CD4-positive, alpha-beta T cell treated with Interleukin-6 for 4 hours (primary cell): Measurements from ENCODE around the gene BLZF1.
"Not testable (repeated sequence)": the region's sequence is repeated elsewhere in the genome, so short reads cannot be mapped to it uniquely, and the experiment has no call there.

Experiments used
- DNase-seq: peaks from one replicate; pipeline ENCODE4 v3.0.0-alpha.2; 2020; ENCODE audit warnings: mixed read lengths

Gene BLZF1, protein sequence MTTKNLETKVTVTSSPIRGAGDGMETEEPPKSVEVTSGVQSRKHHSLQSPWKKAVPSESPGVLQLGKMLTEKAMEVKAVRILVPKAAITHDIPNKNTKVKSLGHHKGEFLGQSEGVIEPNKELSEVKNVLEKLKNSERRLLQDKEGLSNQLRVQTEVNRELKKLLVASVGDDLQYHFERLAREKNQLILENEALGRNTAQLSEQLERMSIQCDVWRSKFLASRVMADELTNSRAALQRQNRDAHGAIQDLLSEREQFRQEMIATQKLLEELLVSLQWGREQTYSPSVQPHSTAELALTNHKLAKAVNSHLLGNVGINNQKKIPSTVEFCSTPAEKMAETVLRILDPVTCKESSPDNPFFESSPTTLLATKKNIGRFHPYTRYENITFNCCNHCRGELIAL

DNA sequence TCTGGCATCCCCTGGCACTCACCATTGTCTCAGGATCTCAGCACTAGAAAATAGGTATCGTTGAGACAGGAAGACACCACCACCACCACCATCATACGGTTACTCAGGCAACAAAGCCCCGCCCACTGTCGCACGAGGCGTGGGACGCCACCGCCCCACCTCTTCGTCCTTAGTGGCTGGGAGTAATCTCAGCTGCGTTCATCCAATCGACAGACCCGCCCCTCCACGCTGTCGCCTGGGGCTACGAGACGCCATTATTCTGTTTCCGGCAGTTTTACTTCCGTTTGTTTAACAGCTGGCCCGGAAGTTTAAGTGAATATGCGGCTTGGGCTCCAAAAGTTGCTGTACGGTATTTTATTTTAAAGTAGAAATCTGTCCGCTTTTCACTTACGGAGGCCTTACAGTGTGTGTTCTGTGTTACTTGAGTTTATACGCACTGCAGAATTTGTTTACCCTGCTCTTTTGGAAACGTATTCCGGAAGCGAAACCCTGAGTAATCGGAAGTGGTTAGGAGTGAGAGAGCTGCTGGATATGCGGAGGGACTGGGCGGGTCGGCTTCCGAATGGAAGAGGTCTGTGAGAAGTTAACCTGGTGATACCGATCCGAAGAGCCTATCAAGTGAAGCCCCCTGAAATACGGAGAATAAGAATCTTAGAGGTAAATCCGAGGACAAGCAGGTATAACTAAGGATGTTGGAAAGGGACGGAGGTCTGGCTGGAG is at the start of gene BLZF1, which contains the start of gene NME7:
BLZF1 (plus strand) TSS at position 510 of the 720 bp plus-strand sequence. CDS start 1,328 bp downstream, outside the sequence.
NME7 (minus strand) TSS at position 112 of the 720 bp plus-strand sequence; CDS start at position 25, 87 bp downstream.
- DNase-seq: peak; percentile 98

DNA sequence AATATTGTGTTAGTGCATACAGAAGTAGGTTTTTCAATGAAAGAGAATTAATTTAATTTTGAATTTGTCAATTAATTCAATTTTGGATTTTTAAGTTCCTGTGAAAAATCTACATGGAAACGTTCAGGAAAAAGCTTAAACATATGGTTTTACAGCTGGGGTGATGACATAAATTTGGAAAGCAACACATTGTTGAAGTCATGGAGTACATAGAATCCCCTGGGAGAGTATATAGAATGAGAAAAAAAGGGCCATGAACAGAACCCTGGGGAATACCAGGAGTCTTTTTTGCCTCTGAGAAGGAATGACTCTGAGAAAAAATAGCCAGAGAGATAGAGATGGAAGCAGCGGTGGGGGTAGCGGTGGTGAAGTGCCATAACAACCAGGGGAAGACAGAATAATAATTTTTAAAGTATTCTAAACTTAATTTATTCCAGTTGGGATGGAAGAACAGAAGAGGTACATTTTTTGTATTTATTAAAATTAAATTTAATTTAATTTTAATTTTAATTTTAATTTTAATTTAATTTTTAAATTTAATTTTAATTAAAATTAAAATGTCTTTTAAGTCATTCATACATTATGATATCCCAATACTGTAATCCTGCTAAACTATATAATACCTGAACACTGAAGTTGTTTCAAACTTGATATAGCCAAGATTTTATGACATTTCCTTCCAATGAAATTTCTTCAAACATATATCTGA is 49.3 kb upstream of the BLZF1 start:
- no peak for DNase-seq

DNA sequence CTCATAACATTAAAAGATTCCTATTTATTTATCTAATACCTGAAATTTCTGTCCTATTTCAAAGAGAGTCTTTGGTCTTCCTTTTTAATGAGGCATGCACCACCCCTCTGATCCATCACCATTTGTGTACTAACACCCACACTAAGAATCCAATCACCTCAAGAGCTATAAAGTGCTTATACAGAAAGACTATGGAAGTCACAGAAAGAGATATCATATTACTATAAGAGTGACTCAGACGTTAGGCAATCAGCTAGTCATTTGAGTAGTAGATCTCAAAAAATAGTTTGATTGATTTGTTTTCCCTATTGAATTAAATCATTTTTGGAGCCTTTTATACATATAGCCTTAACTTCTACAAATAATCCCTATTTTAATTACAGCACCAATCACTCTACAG is 46.5 kb upstream of the BLZF1 start:
- DNase-seq: no peak

DNA sequence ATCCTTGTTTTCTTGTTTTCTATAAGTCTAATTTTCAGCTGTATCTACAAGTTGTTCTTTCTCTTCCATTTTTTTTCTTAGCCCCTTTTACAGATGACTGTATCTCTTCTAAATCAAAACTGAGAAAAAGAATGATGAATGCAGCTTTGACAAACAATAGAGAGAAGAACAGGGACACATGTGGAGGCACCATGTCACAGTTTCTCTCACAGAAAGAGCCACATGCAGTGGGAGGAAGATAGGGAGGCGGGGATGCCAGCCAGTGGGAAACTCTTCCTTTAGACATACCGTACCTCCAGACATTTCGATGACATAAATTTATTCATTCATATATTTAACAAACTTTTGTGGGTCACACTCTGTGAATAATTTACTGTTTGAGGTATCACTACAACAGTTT is 45.9 kb upstream of the BLZF1 start:
- DNase-seq: no peak

DNA sequence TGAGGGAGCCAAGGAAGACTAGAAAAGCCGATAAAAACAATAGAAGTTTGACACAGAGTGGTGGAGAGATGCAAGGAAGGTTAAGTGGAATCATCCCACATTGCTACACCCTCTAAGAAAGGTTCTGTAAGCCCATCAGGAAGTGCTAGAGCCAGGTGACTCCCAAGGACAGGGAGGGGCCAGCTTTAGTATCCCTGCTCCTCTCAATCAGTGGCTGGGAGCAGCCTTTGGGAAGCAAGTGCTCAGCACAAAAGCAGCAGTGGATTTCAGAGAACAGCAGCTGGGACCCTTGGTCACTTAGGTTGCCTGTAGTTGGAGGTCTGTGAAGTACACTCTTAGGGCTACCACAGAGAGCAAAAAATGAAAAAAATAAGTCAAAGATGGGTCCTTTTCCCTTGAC is 42.9 kb upstream of the BLZF1 start:
- DNase-seq: no peak

DNA sequence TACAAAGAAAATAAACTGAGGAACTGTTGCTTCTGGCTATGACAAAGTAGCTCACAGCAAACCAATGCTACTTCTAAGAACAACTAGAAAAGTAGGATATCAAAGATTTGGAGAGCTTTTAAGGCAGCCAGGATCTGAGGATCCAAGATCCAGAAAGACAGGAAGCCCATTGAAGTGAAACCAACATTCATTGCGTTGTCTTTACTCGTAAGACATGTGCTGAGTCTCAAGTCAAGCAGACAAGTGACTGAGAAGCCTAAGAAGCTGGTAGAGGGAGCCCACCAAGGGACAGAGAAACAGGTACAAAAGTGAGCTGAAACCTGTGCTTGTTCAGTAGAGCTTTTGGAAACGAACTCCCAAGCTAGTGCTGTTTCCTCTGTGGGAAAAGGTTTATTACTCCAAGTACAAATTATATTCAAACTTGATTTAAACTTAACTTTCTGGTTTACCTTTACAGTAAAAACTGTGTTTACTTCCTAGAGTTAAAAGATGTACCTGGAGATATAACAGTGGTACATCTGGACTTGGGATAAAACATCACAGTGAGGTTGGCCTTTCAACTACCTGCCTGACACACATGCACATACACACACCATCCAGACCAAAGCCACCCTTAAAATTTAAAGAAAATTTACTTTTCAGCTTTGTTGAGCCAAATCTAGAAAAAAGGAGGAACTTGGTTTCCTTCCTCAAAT is 41.6 kb upstream of the BLZF1 start:
- DNase-seq: no peak

DNA sequence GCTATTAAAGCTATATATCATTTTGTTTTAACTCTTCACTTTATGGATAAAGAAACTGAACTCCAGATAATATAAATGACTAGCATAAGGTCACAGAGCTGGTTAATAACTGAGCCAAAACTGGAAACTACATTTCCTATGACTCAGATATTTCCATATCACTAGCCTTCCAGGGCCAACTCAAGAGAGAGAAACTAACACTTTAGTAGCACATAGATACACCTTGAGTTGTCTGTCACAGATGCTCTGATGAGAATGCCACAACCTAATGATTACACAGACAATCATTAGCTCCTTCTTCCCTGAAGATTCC is 41.1 kb upstream of the BLZF1 start:
- no peak for DNase-seq

DNA sequence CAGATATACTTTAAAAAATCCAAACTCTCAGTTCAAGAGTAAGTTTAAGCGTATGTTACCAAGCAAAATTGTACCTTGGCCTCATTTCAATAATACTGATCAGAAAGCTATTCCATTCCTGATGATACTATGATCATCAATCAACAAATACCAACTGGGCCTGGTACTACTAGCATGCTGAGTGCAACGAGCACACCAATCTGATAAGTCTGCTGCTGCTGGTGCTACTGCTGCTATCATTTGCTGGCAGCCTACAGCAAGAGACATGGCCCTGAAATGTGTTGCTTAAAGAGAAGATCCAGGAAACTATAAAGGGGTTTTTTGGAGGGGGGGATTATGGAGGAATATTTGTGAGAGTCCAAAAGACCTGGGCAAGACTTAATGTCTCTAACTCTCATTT is 40.1 kb upstream of the BLZF1 start:
- DNase-seq: no peak

DNA sequence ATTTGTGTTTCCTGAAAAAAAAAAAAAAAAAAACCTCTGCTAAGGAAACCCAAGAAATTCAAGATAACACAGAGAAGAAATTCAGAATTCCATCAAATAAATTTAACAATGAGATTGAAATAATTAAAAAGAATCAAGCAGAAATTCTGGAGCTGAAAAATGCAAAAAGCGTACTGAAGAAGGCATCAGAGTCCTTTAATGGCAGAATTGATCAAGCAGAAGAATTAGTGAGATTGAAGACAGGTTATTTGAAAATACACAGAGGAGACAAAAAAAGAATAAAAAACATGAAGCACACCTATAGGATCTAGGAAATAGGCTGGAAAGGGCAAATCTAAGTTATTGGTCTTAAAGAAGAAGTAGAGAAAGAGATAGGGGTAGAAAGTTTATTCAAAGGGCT is 38.6 kb upstream of the BLZF1 start:
- DNase-seq: no peak

DNA sequence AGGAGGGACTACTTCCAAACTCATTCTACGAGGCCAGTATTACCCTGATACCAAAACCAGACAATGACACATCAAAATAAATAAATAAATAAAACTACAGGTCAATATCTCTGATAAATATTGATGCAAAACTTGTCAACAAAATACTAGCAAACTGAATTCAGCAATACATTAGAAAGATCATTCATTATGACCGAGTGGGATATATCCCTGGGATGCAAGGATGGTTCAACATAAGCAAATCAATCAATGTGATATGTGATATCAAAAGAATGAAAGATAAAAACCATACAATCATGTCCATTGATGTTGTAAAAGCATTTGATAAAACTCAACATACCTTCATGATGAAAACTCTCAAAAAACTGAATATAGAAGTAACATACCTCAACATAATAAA is 37.1 kb upstream of the BLZF1 start:
- no peak for DNase-seq

DNA sequence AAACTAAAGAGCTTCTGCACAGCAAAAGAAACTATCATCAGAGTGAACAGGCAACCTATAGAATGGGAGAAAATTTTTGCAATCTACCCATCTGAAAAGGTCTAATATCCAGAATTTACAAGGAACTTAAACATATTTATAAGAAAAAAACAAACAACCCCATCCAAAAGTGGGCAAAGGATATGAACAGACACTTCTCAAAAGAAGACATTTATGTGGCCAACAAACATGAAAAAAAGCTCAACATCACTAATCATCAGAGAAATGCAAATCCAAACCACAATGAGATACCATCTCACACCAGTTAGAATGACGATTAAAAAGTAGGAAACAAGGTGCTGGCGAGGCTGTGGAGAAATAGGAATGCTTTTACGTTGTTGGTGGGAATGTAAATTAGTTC is 33.3 kb upstream of the BLZF1 start:
- DNase-seq: not testable (repeated sequence)

DNA sequence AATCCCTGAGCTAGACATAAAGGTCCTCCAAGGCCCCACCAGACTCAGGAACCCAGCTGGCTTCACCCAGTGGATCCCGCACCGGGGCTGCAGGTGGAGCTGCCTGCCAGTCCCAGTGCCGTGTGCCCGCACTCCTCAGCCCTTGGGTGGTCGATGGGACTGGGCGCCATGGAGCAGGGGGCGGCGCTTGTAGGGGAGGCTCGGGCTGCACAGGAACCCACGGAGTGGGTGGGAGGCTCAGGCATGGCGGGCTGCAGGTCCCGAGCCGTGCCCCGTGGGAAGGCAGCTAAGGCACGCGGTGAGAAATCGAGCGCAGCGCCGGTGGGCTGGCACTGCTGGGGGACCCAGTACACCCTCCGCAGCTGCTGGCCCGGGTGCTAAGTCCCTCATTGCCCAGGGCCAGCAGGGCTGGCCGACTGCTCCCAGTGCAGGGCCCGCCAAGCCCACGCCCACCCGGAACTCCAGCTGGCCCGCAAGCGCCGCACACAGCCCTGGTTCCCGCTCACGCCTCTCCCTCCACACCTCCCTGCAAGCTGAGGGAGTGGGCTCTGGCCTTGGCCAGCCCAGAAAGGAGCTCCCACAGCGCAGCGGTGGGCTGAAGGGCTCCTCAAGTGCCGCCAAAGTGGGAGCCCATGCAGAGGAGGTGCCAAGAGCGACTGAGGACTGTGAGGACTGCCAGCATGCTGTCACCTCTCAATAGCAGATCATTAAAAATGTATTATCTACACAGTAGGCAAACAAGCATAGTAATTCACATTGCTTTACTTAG is 30.9 kb upstream of the BLZF1 start:
- DNase-seq: not testable (repeated sequence)

DNA sequence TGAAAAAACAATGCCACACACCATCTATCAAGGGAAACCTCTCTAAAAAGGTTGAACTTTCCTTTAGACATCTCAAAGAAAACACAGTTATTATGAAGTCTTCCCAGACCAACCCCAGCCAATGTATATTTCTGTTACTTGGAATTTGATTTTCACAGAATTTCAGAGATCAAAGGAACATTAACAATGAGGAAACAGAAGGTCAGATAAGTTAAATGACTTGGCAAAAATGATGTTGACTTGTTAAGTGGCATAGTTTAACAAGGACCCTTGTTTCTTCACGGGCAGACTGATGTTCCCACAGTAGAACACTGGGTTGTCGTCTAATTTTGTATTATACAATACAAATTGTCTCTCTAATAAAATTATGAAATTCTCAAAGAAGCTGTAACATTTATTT is 29.4 kb upstream of the BLZF1 start:
- no peak for DNase-seq

DNA sequence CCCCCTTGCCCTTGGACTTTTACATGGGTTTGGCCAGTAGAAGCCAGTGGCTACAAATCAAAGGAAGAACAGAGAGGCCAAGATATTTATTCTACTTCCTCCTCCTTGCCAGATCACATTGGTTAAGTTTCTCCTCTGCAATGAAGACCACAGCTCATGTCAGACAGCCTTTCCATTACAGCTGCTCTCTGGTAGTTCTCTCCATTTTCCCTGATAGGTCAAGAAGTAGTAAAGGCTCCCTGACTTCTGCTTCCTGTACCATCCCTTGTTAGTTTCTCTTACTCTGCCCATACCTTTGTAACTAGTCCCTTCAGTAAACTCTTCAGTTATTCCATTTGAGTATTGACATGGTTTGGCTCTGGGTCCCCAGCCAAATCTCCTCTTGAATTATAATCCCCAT is 28.2 kb upstream of the BLZF1 start:
- no peak for DNase-seq

DNA sequence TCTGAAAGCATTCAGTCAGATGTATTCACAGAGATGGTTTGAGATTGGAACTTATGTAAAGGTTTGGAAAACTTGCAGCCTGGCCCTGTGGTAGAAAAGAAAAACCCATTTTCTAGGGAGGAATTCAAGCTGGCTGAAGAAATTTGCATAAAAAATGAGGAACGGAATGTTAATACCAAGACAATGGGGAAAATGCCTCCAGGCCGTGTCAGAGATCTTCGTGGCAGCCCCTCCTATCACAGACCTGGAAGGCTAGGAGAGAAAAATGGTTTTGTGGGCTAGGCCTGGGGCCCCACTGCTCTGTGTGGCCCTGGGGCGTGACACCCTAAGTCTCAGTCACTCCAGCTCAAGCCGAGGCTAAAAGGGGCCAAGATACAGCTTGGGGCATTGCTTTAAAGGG is 27.1 kb upstream of the BLZF1 start:
- DNase-seq: no peak

DNA sequence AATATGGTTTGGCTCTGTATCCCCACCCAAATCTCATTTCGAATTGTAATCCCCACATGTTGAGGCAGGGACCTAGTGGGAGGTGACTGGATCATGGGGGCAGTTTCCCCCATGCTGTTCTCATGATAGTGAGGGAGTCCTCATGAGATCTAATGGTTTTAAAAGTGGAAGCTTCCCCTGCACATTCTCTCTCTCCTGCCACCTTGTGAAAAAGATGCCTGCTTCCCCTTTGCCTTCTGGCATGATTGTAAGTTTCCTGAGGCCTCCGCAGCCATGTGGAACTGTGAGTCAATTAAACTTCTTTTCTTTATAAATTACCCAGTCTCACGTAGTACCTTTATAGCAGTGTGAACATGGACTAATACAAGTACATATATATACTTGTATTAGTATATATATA is 25.9 kb upstream of the BLZF1 start:
- not testable (repeated sequence) for DNase-seq

DNA sequence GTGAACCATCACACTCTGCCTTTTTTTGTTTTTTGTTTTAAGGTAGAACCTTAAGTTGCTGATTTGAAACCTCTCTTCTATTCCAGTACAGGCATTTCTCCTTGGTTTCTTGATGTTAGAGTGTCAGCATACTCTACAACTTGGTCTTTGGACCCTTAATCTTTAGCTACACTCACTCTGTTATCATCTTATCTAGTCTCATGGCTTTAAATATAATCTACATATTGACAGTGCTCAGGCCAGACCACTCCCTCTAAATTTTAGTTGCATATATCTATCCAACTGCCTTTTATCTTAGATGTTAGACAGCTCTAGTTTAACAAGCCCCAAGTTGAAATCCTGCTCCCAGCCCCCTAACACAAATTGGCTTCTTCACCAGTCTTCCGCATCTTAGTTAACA is 22.5 kb upstream of the BLZF1 start:
- DNase-seq: no peak

DNA sequence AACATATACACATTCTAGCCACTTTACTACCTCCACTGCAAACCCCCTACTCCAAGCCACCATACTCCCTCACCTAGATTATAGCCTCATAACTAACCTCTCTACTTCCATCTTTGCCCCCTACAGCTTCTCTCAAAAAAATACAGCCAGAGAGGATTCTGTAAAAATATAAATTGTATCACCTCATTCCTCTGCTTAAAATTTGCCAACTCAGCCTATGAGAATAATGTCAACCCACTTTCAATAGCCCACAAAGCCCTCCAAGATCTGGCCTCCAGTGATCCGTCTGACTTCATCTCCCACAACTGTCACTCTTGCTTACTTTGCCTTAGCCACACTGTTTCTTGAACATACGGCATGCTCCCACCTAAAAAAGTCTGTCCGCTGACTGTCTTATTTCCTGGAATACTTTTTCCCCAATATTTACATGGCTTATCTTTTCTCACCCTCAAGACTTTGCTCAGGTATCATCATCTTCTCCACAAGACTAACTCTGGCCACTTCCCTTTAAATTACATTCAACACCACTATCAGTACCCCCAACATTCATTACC is 21.9 kb upstream of the BLZF1 start:
- no peak for DNase-seq

DNA sequence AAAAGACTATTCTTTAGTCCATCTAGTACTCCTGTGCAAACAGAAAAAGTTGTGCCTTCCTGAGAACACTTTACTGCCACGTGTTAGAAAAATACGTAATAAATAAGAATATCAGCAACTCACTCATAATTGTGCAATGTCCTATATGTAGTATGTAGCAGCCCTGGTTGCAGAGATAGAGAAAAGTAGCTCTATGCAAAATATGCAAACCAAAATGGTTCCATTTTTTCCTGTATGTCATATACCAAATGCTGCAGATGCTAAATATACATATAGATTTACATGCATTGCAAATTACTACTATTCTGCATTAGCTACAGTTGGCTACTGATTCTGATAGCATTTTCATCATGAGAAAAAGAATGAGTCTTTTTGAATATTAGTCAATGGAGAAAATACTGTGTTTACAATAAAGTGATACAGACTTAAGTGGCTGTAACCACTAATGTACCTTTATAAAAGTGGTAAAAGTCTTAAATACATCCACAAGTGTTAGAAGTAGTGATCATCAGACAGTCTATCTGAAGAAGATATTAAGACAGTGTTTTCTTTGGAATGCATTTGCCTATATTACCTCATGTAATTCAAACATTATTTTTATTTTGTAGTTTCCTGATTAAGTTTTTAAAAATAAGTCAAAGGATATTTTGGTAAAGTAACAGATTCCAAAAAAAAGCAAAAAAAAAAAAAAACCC is 20.2 kb upstream of the BLZF1 start:
- DNase-seq: no peak

DNA sequence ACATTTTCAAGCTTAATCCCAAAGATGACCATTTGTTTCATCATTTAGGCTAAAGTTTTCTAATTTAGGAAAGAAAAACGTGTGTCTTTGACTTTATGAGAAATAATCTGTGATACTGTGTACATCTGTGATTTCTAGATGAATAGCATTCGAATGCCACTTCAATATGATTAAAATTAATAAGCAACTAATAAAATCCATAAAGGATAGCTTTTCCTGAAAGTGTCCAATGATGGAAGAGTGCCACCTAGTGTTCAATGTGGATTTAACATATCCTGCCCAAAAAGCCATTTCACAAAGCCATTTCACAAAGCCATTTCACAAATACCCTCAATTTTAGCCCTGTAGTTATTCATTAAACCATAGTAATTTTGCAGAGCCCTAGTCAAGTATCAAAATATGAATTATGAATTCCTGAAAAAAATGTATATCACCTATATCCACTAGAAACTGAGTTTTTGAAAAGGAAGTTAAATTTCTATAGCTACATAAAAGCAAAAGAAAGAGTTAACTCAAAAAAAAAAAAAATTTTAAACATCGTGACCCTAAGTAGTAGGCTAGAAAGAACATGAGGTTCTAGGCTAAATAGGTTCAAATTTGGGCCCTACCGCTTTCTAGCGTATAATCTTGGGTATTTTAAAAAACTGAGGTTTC is 19.5 kb upstream of the BLZF1 start:
- peak; percentile 33 for DNase-seq

DNA sequence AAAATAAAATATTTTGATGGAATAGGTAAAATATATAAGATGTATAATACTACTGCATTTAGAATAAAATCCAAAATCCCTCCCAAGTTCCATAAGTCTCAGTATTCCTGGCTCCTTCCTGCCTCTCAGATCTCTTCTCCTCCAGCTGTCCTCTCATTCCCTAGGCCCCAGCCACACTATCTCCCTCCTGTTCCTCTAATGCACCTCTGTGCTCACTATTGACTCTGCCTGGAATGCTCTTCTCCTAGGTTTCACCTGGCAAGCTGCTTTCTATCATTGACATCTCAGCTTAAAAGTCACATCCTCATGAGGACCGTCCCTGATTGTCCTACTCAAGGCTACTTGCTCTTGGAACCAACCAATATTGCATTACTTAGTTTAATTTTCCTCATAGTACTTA is 7.6 kb upstream of the BLZF1 start:
- DNase-seq: no peak
